HepG2 (cell line): ENCODE measurements around the gene PSMD8. TPM values are rescaled to one million over a fixed set of nuclear protein-coding genes. Genes with fewer than 3 reads are reported as not detected.
A peak's percentile ranks its signal among the peaks of the same experiment; 100 is the strongest.

ENCODE experiments used
- DNMT1 ChIP-seq: sonication (generic); formaldehyde crosslinking; IDR thresholded peaks from 2 replicates; pipeline ENCODE4 v1.5.1; 2020; ENCODE audit warnings: mild to moderate bottlenecking, missing genetic modification reagents
- HOXA5 ChIP-seq: sonication (generic); formaldehyde crosslinking; IDR thresholded peaks from 2 replicates; pipeline ENCODE4 v1.4.0; 2020; ENCODE audit warnings: missing genetic modification reagents
- RFXAP ChIP-seq: sonication (generic); formaldehyde crosslinking; IDR thresholded peaks from 2 replicates; pipeline ENCODE4 v1.4.0; 2020; ENCODE audit warnings: missing genetic modification reagents, borderline replicate concordance
- SMC3 ChIP-seq: IDR thresholded peaks from 2 replicates; pipeline ENCODE4 v1.6.1; 2011; ENCODE audit warnings: low read length, improper control_type of control experiment
- ZNF335 ChIP-seq: sonication (generic); formaldehyde crosslinking; IDR thresholded peaks from 2 replicates; pipeline ENCODE4 v1.4.0; 2020; ENCODE audit warnings: missing genetic modification reagents
- ZNF367 ChIP-seq: sonication (generic); formaldehyde crosslinking; IDR thresholded peaks from 2 replicates; pipeline ENCODE4 v1.4.0; 2020; ENCODE audit warnings: missing genetic modification reagents, borderline replicate concordance
- polyA plus RNA-seq, 8 experiments: library from polyadenylated mRNA; depleted of rRNA in 3 of 8; stranded (reverse) in 7 of 8; unstranded in 1 of 8; fragments of >200 nt; fragmentation: Illumina TruSeq in 4 of 8; extraction: Trizol in 4 of 8; gene quantifications; 2 replicates each; pipeline versions ENCODE4 v1.2.1 to v1.2.3, GENCODE V29; 2011 to 2016; ENCODE audit warnings: low read depth in 4 of 8, missing spikeins in 1 of 8, mixed read lengths in 1 of 8; ENCODE audit not compliant: insufficient read depth in 1 of 8
- total RNA-seq, 5 experiments: library from RNA; depleted of rRNA; stranded (reverse); fragments of >200 nt; fragmentation: Illumina TruSeq; extraction: Trizol; gene quantifications; 2 replicates each; pipeline ENCODE4 v1.2.3, GENCODE V29; 2016; ENCODE audit warnings: low read depth in 1 of 5
- TF ChIP-seq, protein P1 (sequence below): sonication (generic); formaldehyde crosslinking; IDR thresholded peaks from 2 replicates; pipeline ENCODE4 v1.4.0; 2020; ENCODE audit warnings: missing genetic modification reagents
- TF ChIP-seq, protein P2 (sequence below): sonication (generic); formaldehyde crosslinking; IDR thresholded peaks from 2 replicates; pipeline ENCODE4 v1.4.0; 2020; ENCODE audit warnings: mild to moderate bottlenecking, missing genetic modification reagents, borderline replicate concordance
- TF ChIP-seq, protein P3 (sequence below): sonication (generic); formaldehyde crosslinking; IDR thresholded peaks from 2 replicates; pipeline ENCODE4 v1.5.1; 2020; ENCODE audit warnings: missing genetic modification reagents, mild to moderate bottlenecking, borderline replicate concordance
- TF ChIP-seq, protein P4 (sequence below): IDR thresholded peaks from 2 replicates; pipeline ENCODE4 v1.6.1; 2016; ENCODE audit warnings: missing compliant biosample characterization, missing genetic modification reagents, borderline replicate concordance
- TF ChIP-seq, protein P5 (sequence below): sonication (generic); formaldehyde crosslinking; IDR thresholded peaks from 2 replicates; pipeline ENCODE4 v1.5.0; 2020; ENCODE audit warnings: missing genetic modification reagents
- TF ChIP-seq, protein P6 (sequence below): sonication (generic); formaldehyde crosslinking; IDR thresholded peaks from 2 replicates; pipeline ENCODE4 v1.4.0; 2020; ENCODE audit warnings: missing genetic modification reagents

Gene PSMD8
- total and polyA plus RNA-seq, 2 of the 13 experiments (the other 11 are each of a cell fraction or from before 2014, with no cell fraction given): 162 to 296 TPM

DNA sequence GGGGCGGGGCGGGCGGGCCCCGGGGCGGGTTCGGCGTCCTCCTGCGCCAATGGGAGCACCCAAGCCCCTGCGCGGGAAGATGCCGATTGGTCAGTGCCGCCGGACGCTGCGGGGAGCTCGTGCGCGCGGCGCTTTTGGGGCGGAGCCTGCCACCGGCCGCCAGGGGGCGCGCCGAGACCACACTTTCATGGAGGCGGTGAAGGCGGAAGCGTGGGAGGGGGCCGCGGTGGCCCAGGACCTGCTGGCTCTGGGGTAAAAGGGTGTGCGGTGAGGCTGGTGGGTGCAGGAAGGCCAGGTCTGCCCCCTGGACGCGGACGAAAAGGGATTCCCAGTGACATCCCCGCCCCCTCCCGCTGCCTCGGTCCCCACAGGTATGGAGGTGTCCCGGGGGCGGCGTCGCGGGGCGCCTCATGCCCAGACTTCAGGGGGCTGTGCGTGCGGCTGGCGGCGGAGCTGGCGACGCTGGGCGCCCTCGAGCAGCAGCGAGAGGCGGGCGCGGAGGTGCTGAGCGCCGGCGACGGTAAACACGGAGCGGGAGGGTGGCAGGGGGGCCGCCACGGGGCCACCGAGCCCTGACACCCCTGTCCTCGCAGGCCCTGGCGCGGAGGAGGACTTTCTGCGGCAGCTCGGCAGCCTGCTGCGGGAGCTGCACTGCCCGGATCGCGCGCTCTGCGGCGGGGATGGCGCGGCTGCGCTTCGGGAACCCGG, 28.8 kb downstream of the PSMD8 start, which contains the start of gene FAM98C (continued):
- TF ChIP-seq, protein P1, sequence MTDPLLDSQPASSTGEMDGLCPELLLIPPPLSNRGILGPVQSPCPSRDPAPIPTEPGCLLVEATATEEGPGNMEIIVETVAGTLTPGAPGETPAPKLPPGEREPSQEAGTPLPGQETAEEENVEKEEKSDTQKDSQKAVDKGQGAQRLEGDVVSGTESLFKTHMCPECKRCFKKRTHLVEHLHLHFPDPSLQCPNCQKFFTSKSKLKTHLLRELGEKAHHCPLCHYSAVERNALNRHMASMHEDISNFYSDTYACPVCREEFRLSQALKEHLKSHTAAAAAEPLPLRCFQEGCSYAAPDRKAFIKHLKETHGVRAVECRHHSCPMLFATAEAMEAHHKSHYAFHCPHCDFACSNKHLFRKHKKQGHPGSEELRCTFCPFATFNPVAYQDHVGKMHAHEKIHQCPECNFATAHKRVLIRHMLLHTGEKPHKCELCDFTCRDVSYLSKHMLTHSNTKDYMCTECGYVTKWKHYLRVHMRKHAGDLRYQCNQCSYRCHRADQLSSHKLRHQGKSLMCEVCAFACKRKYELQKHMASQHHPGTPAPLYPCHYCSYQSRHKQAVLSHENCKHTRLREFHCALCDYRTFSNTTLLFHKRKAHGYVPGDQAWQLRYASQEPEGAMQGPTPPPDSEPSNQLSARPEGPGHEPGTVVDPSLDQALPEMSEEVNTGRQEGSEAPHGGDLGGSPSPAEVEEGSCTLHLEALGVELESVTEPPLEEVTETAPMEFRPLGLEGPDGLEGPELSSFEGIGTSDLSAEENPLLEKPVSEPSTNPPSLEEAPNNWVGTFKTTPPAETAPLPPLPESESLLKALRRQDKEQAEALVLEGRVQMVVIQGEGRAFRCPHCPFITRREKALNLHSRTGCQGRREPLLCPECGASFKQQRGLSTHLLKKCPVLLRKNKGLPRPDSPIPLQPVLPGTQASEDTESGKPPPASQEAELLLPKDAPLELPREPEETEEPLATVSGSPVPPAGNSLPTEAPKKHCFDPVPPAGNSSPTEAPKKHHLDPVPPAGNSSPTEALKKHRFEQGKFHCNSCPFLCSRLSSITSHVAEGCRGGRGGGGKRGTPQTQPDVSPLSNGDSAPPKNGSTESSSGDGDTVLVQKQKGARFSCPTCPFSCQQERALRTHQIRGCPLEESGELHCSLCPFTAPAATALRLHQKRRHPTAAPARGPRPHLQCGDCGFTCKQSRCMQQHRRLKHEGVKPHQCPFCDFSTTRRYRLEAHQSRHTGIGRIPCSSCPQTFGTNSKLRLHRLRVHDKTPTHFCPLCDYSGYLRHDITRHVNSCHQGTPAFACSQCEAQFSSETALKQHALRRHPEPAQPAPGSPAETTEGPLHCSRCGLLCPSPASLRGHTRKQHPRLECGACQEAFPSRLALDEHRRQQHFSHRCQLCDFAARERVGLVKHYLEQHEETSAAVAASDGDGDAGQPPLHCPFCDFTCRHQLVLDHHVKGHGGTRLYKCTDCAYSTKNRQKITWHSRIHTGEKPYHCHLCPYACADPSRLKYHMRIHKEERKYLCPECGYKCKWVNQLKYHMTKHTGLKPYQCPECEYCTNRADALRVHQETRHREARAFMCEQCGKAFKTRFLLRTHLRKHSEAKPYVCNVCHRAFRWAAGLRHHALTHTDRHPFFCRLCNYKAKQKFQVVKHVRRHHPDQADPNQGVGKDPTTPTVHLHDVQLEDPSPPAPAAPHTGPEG (CRISPR knock-in tag): 0 out of 2 replicates have a peak, but pooled peaks have one; percentile 39
- 0 out of 2 replicates have a peak, but pooled peaks have one; percentile 47 for TF ChIP-seq ZNF367 (CRISPR knock-in tag)
- TF ChIP-seq, protein P2, sequence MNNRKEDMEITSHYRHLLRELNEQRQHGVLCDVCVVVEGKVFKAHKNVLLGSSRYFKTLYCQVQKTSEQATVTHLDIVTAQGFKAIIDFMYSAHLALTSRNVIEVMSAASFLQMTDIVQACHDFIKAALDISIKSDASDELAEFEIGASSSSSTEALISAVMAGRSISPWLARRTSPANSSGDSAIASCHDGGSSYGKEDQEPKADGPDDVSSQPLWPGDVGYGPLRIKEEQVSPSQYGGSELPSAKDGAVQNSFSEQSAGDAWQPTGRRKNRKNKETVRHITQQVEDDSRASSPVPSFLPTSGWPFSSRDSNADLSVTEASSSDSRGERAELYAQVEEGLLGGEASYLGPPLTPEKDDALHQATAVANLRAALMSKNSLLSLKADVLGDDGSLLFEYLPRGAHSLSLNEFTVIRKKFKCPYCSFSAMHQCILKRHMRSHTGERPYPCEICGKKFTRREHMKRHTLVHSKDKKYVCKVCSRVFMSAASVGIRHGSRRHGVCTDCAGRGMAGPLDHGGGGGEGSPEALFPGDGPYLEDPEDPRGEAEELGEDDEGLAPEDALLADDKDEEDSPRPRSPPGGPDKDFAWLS (CRISPR knock-in tag): no peak
- peak; percentile 56; the same call in 1 of the 2 replicates for TF ChIP-seq ZNF335 (CRISPR knock-in tag)
- TF ChIP-seq, protein P3, sequence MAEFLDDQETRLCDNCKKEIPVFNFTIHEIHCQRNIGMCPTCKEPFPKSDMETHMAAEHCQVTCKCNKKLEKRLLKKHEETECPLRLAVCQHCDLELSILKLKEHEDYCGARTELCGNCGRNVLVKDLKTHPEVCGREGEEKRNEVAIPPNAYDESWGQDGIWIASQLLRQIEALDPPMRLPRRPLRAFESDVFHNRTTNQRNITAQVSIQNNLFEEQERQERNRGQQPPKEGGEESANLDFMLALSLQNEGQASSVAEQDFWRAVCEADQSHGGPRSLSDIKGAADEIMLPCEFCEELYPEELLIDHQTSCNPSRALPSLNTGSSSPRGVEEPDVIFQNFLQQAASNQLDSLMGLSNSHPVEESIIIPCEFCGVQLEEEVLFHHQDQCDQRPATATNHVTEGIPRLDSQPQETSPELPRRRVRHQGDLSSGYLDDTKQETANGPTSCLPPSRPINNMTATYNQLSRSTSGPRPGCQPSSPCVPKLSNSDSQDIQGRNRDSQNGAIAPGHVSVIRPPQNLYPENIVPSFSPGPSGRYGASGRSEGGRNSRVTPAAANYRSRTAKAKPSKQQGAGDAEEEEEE: no peak
- TF ChIP-seq, protein P4, sequence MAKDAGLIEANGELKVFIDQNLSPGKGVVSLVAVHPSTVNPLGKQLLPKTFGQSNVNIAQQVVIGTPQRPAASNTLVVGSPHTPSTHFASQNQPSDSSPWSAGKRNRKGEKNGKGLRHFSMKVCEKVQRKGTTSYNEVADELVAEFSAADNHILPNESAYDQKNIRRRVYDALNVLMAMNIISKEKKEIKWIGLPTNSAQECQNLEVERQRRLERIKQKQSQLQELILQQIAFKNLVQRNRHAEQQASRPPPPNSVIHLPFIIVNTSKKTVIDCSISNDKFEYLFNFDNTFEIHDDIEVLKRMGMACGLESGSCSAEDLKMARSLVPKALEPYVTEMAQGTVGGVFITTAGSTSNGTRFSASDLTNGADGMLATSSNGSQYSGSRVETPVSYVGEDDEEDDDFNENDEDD (CRISPR knock-in tag): peak; percentile 97
- TF ChIP-seq, protein P5, sequence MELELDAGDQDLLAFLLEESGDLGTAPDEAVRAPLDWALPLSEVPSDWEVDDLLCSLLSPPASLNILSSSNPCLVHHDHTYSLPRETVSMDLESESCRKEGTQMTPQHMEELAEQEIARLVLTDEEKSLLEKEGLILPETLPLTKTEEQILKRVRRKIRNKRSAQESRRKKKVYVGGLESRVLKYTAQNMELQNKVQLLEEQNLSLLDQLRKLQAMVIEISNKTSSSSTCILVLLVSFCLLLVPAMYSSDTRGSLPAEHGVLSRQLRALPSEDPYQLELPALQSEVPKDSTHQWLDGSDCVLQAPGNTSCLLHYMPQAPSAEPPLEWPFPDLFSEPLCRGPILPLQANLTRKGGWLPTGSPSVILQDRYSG (CRISPR knock-in tag): peak; percentile 50; the same call in 1 of the 2 replicates
- TF ChIP-seq HOXA5 (CRISPR knock-in tag): peak; percentile 93; the same call in 1 of the 2 replicates
- peak; percentile 68; the same call in 1 of the 2 replicates for TF ChIP-seq DNMT1 (CRISPR knock-in tag)
- TF ChIP-seq SMC3: no peak; the same call in 1 of the 2 replicates
- TF ChIP-seq, protein P6, sequence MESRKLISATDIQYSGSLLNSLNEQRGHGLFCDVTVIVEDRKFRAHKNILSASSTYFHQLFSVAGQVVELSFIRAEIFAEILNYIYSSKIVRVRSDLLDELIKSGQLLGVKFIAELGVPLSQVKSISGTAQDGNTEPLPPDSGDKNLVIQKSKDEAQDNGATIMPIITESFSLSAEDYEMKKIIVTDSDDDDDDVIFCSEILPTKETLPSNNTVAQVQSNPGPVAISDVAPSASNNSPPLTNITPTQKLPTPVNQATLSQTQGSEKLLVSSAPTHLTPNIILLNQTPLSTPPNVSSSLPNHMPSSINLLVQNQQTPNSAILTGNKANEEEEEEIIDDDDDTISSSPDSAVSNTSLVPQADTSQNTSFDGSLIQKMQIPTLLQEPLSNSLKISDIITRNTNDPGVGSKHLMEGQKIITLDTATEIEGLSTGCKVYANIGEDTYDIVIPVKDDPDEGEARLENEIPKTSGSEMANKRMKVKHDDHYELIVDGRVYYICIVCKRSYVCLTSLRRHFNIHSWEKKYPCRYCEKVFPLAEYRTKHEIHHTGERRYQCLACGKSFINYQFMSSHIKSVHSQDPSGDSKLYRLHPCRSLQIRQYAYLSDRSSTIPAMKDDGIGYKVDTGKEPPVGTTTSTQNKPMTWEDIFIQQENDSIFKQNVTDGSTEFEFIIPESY (CRISPR knock-in tag): peak; percentile 64; the same call in 1 of the 2 replicates
- TF ChIP-seq RFXAP (CRISPR knock-in tag): peak; percentile 74; the same call in 1 of the 2 replicates
